Effector memory CD4-positive, alpha-beta T cell (primary cell): ENCODE results near the gene EDN2.

ENCODE experiments used
- DNase-seq, 3 donors: peaks; one replicate each; pipeline ENCODE4 v3.0.0-alpha.2; 2020
- H3K27ac ChIP-seq: 2 replicates; pipeline ENCODE4 v1.7.0; 2013; ENCODE audit warnings: mild to moderate bottlenecking, low read length, moderate library complexity; ENCODE audit not compliant: insufficient read depth, poor library complexity, severe bottlenecking
- H3K27me3 ChIP-seq: replicated peaks from 2 replicates; pipeline ENCODE4 v1.7.0; 2013; ENCODE audit warnings: mild to moderate bottlenecking, low read length; ENCODE audit not compliant: insufficient read depth, control insufficient read depth, poor library complexity, severe bottlenecking
- H3K36me3 ChIP-seq: 2 replicates; pipeline ENCODE4 v1.7.0; 2013; ENCODE audit warnings: mild to moderate bottlenecking, low read length, moderate library complexity; ENCODE audit not compliant: control insufficient read depth, insufficient read depth
- H3K4me1 ChIP-seq: 2 replicates; pipeline ENCODE4 v1.7.0; 2013; ENCODE audit warnings: low read length, mild to moderate bottlenecking; ENCODE audit not compliant: control insufficient read depth, insufficient read depth, poor library complexity, severe bottlenecking
- H3K4me3 ChIP-seq: 2 replicates; pipeline ENCODE4 v1.7.0; 2013; ENCODE audit warnings: low read length, low read depth, mild to moderate bottlenecking; ENCODE audit not compliant: insufficient read depth, poor library complexity, severe bottlenecking
- H3K9me3 ChIP-seq: 2 replicates; pipeline ENCODE4 v1.7.0; 2013; ENCODE audit warnings: mild to moderate bottlenecking, low read length, moderate library complexity; ENCODE audit not compliant: control insufficient read depth

Gene EDN2

DNA sequence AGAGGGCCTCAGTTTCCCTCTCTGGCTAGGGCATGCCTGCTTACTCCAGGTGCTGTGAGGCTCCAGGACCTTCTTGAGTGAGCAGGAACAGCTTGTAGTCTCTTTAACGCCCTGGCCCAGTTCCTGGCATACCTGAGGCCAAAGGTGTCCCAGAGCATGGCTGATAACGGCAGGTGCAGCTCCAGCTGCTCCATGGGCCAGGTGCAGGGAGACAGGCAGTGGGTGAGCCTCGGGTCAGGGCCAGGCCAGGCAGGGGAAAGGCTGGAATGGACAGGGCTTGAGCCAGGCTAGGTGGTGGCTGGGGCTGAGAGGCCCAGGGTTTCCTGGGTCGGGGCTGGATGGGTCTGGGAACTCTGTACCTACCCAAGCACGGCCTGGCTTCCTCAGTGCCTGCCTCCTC is 18.3 kb downstream of the EDN2 start:
- Histone ChIP-seq H3K36me3 (no peaks in the 10 kb centered on the region), H3K4me3 (no peak overlapping the region), H3K27me3 (no peaks in the 10 kb centered on the region), H3K4me1 (no peaks in the 10 kb centered on the region), H3K27ac (no peak overlapping the region), H3K9me3 (no peaks in the 10 kb centered on the region)
- no peak for DNase-seq

DNA sequence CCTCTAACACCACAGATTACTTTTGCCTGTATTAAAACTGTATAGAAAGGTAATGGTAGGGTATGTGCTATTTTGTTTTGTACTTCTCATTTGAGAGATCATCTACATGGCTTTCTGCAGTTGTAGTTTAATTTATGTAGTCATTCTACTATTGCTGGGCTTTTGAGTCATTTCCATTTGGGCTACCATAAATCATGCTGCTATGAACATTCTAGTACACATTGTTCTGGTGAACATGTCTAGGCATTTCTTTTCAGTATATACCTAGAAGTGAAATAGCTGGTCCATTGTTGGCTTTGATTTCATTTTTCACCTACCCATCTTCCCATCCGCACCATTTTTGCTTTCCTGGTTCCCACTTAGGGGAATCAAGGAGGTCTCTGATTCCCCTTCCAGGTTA is 18.7 kb downstream of the EDN2 start:
- H3K36me3 ChIP-seq, result no peaks in the 10 kb centered on the region
- H3K9me3 ChIP-seq, result no peaks in the 10 kb centered on the region
- H3K27me3 ChIP-seq, result no peaks in the 10 kb centered on the region
- H3K4me3 ChIP-seq, result no peak overlapping the region
- no peak overlapping the region for H3K27ac ChIP-seq
- no peaks in the 10 kb centered on the region for H3K4me1 ChIP-seq
- DNase-seq, result no peak

DNA sequence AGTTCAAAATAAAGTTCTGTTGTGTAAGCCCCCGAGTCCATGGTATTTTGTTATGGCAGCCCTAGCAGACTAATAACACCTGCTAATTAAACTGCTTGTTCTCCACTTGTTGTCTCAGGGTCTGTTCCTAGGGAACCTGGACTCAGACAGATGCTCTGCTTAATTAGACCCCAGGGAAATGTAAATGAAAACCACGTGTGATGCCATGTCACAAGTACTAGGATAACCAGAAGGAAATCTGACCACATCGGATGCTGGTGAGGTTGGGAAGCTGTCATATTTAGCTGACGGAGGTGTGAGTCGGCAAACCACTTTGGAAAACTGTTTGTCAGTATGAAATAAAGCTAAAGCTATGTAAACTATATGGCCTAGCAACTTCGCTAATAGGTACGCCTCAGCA is 19.6 kb downstream of the EDN2 start:
- Histone ChIP-seq H3K27me3 (no peaks in the 10 kb centered on the region), H3K36me3 (no peaks in the 10 kb centered on the region), H3K4me1 (no peaks in the 10 kb centered on the region), H3K27ac (no peak overlapping the region), H3K4me3 (no peak overlapping the region), H3K9me3 (no peaks in the 10 kb centered on the region)
- no peak for DNase-seq

DNA sequence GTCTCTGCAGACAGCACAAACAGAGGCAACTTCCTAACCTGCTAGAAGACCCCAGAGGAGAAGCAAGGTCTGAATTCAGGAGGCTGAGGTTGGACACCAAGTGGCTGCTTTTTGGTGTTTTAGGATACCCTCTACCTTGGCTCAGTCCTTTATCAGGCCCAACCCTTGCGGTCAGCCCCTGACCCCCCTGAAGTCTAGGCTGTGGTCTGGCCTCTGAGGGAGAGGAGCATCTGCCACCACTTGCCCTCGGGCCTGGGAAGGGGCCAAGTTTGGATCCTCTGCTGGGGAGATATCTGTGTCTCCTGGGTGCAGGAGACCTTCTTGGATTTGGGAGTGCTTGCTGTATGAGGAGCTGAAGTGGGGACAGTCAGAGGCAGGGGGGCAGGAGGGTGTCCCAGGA is 21.0 kb downstream of the EDN2 start:
- no peaks in the 10 kb centered on the region for H3K9me3 ChIP-seq
- no peak overlapping the region for H3K27ac ChIP-seq
- H3K27me3 ChIP-seq, result no peaks in the 10 kb centered on the region
- H3K4me3 ChIP-seq, result no peak overlapping the region
- no peaks in the 10 kb centered on the region for H3K36me3 ChIP-seq
- DNase-seq, result no peak
- no peaks in the 10 kb centered on the region for H3K4me1 ChIP-seq

DNA sequence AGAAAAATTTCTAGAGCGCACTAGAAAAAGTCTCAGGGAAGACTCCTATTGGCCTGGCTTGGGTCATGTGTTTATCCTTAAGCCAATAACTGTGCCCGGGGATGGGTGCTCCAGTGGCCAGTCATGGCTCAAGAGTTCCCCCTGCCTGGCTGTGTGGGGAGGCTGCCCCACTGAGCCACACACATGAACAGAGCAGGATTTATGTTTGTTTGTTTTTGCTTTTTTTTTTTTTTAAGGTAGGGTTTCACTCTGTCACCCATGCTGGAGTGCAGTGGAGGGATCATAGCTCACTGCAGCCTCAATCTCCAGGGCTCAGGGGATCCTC is 21.8 kb downstream of the EDN2 start:
- no peak for DNase-seq
- Histone ChIP-seq H3K27me3 (no peaks in the 10 kb centered on the region), H3K27ac (no peak overlapping the region), H3K4me3 (no peak overlapping the region), H3K4me1 (no peaks in the 10 kb centered on the region), H3K9me3 (no peaks in the 10 kb centered on the region), H3K36me3 (no peaks in the 10 kb centered on the region)

DNA sequence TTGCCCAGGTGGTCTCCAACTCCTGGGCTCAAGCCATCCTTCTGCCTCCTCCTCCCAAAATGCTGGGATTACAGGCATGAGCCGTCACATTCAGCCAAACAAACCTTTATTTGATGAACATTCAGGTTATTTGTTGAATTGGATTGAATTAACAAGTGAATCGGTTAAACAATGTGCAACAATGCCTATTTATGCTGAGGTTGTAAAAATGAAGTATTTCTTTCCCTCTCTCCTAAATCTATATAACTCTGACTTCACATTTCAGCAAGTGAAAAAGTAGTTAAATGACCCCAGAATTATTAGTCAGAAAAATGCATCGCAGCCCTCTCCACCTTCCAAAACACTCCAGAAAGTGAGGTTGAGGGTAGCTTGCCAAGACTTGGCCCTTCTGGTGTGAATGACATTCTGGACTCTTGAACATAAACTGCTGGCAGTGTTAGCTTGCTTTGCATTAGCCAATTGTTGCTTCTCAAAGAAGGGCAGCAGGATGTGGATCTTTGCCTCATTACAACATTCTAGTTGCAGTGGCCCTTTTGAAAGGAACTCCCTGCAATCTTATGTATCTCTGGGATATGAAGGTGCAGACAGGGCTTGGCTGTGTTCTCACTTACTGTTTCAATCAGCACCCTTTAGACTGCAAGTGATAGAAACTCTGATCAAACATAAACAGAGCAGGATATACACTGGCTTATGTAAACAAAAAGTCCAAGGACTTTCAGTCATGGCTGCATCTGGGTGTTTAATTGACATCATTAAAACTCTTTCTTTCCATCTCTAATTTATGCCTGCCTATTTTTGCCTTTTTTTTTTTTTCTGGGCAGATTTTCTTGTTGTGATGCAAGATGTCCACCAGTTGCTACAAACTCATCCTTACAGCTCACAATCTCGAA is 22.4 kb downstream of the EDN2 start:
- no peak overlapping the region for H3K4me3 ChIP-seq
- H3K4me1 ChIP-seq, result no peaks in the 10 kb centered on the region
- H3K9me3 ChIP-seq, result no peaks in the 10 kb centered on the region
- no peak for DNase-seq
- H3K27me3 ChIP-seq, result no peaks in the 10 kb centered on the region
- H3K27ac ChIP-seq, result no peak overlapping the region
- H3K36me3 ChIP-seq, result no peaks in the 10 kb centered on the region

DNA sequence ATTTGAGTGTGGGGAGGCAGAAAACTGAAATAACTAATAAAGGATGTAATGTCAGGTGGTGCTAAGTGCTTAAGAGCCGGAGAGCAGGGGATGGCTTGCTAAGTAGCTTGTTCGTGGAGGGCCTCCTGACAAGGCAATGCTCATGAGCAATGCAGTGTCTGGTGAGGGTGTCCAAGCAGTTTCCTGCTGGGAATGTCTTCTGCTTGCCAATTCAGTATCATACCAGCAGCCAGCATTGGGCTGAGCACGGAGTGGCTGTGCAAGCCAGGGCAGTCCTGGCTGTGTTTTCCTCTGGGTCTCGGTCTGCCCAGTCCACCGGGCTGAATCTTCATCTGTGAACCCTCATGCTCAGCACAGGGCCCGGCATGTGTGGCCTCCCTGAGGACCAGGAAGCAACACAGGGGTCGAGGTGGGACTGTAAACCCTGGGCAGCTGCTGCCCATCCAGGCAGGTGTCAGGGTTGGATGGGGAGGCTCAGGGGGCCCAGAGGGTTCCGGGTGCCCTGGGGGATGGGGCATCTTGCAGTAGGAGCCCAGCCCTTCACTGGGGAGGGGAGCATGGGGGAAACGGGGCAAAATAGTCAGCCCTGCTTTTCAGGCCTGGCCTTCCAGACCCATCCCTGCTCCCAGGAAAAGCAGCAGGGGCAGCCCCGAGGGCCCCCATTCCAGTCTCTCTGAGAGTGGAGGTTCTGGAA is 27.5 kb downstream of the EDN2 start:
- Histone ChIP-seq H3K27ac (no peak overlapping the region), H3K4me3 (no peak overlapping the region), H3K4me1 (no peaks in the 10 kb centered on the region), H3K27me3 (no peaks in the 10 kb centered on the region), H3K36me3 (no peaks in the 10 kb centered on the region), H3K9me3 (no peaks in the 10 kb centered on the region)
- DNase-seq, result no peak

DNA sequence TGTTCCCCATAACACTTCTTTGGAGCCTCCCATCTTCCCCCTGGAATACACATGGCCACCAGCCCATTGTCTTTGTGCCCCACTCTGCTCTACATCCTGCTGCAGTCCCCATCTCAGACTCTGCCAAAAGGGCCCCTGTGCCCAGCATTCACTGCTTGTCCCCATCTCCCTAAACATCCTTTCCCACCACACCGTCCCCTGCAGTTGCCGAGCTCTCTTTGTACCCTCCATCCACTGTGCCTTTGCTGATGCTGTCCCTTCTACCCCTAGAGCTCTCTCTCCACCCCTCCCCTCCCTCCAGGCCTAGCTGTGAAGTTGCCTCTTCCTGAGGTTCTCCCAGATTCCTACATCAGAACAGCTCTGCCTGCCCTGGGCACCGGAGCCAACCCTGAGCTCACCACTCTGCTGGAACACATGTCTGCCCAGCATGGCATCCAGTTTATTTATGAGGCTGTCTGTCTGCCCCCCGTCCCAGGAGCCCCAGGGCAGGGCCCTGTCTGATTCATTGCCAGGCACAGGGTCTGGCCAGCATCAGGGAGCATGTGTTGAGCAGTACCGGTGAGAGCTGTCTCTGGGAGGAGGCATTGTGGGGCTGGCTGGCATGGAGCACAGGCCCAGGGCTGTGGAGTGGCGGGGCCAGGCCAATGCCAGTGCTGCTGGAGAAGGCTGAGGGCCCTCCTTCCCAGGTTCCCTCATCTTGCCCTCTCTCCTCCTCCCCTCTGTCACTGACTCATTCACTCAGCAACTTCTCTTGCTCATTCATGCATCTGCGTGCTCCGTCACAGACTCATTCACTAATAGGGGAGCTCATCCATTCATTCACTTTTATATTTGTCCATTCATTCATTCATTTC is 28.8 kb downstream of the EDN2 start:
- Histone ChIP-seq H3K27ac (no peak overlapping the region), H3K27me3 (no peaks in the 10 kb centered on the region), H3K4me3 (no peak overlapping the region), H3K4me1 (no peaks in the 10 kb centered on the region), H3K9me3 (no peaks in the 10 kb centered on the region), H3K36me3 (no peaks in the 10 kb centered on the region)
- DNase-seq, result no peak

DNA sequence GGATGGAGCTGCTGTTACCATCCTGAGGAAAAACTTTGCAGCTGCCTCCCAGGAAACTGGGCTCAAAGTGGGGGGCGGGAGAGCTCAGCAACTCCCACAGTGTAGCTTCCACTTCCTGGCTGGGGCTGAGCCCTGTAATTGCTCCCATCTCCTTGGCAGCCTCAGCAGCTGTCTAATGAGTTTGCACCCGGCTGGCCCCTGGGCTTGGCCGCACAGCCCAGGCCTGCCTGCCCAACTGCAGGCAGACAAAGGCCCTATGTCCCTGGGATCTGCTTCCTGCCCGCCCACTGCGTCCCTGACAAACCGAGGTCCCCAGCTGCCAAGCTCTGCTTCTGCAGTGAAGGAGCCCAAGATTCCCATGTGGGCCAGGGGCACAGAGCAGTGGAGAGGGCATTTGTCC is 30.1 kb downstream of the EDN2 start:
- Histone ChIP-seq H3K9me3 (no peaks in the 10 kb centered on the region), H3K27ac (no peak overlapping the region), H3K4me3 (no peak overlapping the region), H3K4me1 (no peaks in the 10 kb centered on the region), H3K27me3 (no peaks in the 10 kb centered on the region), H3K36me3 (no peaks in the 10 kb centered on the region)
- no peak for DNase-seq
